Liver (tissue), 9 donors: ENCODE data around the gene PELI2. TPM values are rescaled to one million over a fixed set of nuclear protein-coding genes. Genes with fewer than 3 reads are reported as not detected.

Experiments
- DNase-seq: peaks from one replicate; pipeline ENCODE4 v3.0.0-alpha.2; 2017; ENCODE audit warnings: low spot score
- H3K27ac ChIP-seq, 2 donors: one replicate each; pipeline ENCODE4 v1.7.0; 2013; ENCODE audit warnings: inconsistent platforms in 2 of 2, low read length in 2 of 2, control low read depth in 1 of 2, low read depth in 1 of 2, mild to moderate bottlenecking in 1 of 2
- H3K27me3 ChIP-seq, 4 donors: one replicate each; pipeline versions ENCODE4 v1.6.1 to v1.7.0; 2013; ENCODE audit warnings: low read length in 3 of 4, inconsistent platforms in 1 of 4, mild to moderate bottlenecking in 1 of 4, moderate library complexity in 1 of 4; ENCODE audit not compliant: control insufficient read depth in 4 of 4, insufficient read depth in 4 of 4
- H3K36me3 ChIP-seq, 4 donors: one replicate each; pipeline versions ENCODE4 v1.6.1 to v1.7.0; 2013; ENCODE audit warnings: low read length in 3 of 4, mild to moderate bottlenecking in 3 of 4, low read depth in 1 of 4, moderate library complexity in 1 of 4; ENCODE audit not compliant: control insufficient read depth in 4 of 4, insufficient read depth in 3 of 4
- H3K4me1 ChIP-seq, 4 donors: one replicate each; pipeline versions ENCODE4 v1.6.1 to v1.7.0; 2013; ENCODE audit warnings: low read length in 3 of 4, mild to moderate bottlenecking in 3 of 4, moderate library complexity in 1 of 4; ENCODE audit not compliant: control insufficient read depth in 4 of 4, insufficient read depth in 4 of 4
- H3K4me3 ChIP-seq, 3 donors: one replicate each; pipeline versions ENCODE4 v1.6.1 to v1.7.0; 2013; ENCODE audit warnings: low read length in 3 of 3, control low read depth in 1 of 3, low read depth in 1 of 3, mild to moderate bottlenecking in 1 of 3
- H3K9ac ChIP-seq, 2 donors: one replicate each; pipeline ENCODE4 v1.7.0; 2013; ENCODE audit warnings: low read length in 2 of 2, mild to moderate bottlenecking in 2 of 2, moderate library complexity in 2 of 2, control low read depth in 1 of 2, low read depth in 1 of 2
- H3K9me3 ChIP-seq, 4 donors: one replicate each; pipeline versions ENCODE4 v1.6.1 to v1.7.0; 2013; ENCODE audit warnings: low read length in 3 of 4; ENCODE audit not compliant: control insufficient read depth in 4 of 4
- EGR1 ChIP-seq, 2 donors: IDR thresholded peaks; 2 replicates each; pipeline ENCODE4 v1.6.1; 2016 to 2018; ENCODE audit warnings: antibody characterized with exemption in 2 of 2, low read depth in 2 of 2
- FOXA1 ChIP-seq: IDR thresholded peaks from 2 replicates; pipeline ENCODE4 v1.6.1; 2016; ENCODE audit warnings: antibody characterized with exemption
- FOXA2 ChIP-seq: IDR thresholded peaks from 2 replicates; pipeline ENCODE4 v1.6.1; 2016; ENCODE audit warnings: antibody characterized with exemption
- GABPA ChIP-seq, 2 donors: IDR thresholded peaks in 1 of 2; conservative IDR thresholded peaks in 1 of 2; 2 replicates each; pipeline ENCODE4 v1.6.1; 2016; ENCODE audit warnings: antibody characterized with exemption in 2 of 2, mild to moderate bottlenecking in 1 of 2, moderate library complexity in 1 of 2
- HNF4G ChIP-seq: IDR thresholded peaks from 2 replicates; pipeline ENCODE4 v1.6.1; 2016; ENCODE audit warnings: antibody characterized with exemption
- NR2F2 ChIP-seq: IDR thresholded peaks from 2 replicates; pipeline ENCODE4 v1.6.1; 2016; ENCODE audit warnings: antibody characterized with exemption
- RAD21 ChIP-seq, 2 donors: IDR thresholded peaks; 2 replicates each; pipeline ENCODE4 v1.6.1; 2016; ENCODE audit warnings: antibody characterized with exemption in 2 of 2, mild to moderate bottlenecking in 2 of 2
- RXRA ChIP-seq, 2 donors: IDR thresholded peaks; 2 replicates each; pipeline ENCODE4 v1.6.1; 2017 to 2018; ENCODE audit warnings: antibody characterized with exemption in 2 of 2, mild to moderate bottlenecking in 1 of 2
- TAF1 ChIP-seq: conservative IDR thresholded peaks from 2 replicates; pipeline ENCODE4 v1.6.1; 2016; ENCODE audit warnings: antibody characterized with exemption, mild to moderate bottlenecking
- YY1 ChIP-seq: IDR thresholded peaks from 2 replicates; pipeline ENCODE4 v1.6.1; 2016; ENCODE audit warnings: antibody characterized with exemption, mild to moderate bottlenecking
- WGBS: extraction: QIAGEN DNeasy Blood & Tissue Kit; methylation state at CpG from one replicate; pipeline ENCODE4 v1.1.7; 2013; 5-methylcytosine and 5-hydroxymethylcytosine counted together
- polyA plus RNA-seq, 2 donors: library from polyadenylated mRNA; stranded (reverse) in 1 of 2; unstranded in 1 of 2; fragments of 200-250 nt in 1 of 2; fragments of >200 nt in 1 of 2; fragmentation: Nextera tagmentation in 1 of 2; extraction: Ambion mirVana in 1 of 2; gene quantifications; one replicate each; pipeline versions ENCODE4 v1.2.1 to v1.2.3, GENCODE V29; 2013 to 2015
- total RNA-seq, 2 donors: library from RNA; depleted of rRNA; stranded (reverse); fragments of >200 nt; gene quantifications; one replicate each; pipeline ENCODE4 v1.2.3, GENCODE V29; 2014
- TF ChIP-seq, protein P1 (sequence below): fragments of 150-350 bp; IDR thresholded peaks from 2 replicates; pipeline ENCODE4 v1.5.1; 2017; ENCODE audit warnings: improper control_type of control experiment, low read depth, low read length; ENCODE audit not compliant: missing input control
- TF ChIP-seq, protein P2 (sequence below): IDR thresholded peaks from 2 replicates; pipeline ENCODE4 v1.6.1; 2016; ENCODE audit warnings: antibody characterized with exemption, mild to moderate bottlenecking
- TF ChIP-seq, protein P3 (sequence below): IDR thresholded peaks from 2 replicates; pipeline ENCODE4 v1.6.1; 2016; ENCODE audit warnings: antibody characterized with exemption
- TF ChIP-seq, protein P4 (sequence below): IDR thresholded peaks from 2 replicates; pipeline ENCODE4 v1.6.1; 2016; ENCODE audit warnings: antibody characterized with exemption
- donor health status: healthy.
- donor health status: healthy.
- donor health status: healthy.
- donor health status: healthy.
- donor health status: healthy.

Gene PELI2
- total and polyA plus RNA-seq, 4 donors, result 0.68 to 2.9 (median 1.2) TPM

DNA sequence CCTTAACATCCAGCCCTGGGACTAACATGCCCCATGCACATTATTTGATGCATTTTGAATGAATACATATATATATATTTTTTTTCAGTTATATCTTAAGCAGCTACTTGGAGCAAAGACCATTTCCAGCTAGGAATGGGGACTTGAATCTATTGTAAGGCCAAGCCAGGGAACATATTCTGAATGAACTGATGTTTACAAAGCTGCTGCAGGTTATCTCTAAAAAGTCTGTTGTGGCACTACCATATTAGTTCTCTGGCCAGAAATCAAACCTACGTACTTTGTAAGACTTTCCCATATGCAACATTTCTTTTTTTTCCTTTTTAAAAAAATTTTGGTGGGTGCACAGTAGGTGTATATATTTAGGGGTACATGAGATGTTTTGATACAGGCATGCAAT is 43.4 kb downstream of the PELI2 start:
- Histone ChIP-seq H3K27ac (no peak overlapping the region), H3K9ac (no peak overlapping the region), H3K9me3 (peaks cover 0 to 6% (median 3%) of the 10 kb centered on the region in 4 donors), H3K27me3 (no peaks in the 10 kb centered on the region), H3K36me3 (no peaks in the 10 kb centered on the region), H3K4me3 (no peak overlapping the region), H3K4me1 (no peaks in the 10 kb centered on the region)
- no peak for DNase-seq
- TF ChIP-seq, protein P1, sequence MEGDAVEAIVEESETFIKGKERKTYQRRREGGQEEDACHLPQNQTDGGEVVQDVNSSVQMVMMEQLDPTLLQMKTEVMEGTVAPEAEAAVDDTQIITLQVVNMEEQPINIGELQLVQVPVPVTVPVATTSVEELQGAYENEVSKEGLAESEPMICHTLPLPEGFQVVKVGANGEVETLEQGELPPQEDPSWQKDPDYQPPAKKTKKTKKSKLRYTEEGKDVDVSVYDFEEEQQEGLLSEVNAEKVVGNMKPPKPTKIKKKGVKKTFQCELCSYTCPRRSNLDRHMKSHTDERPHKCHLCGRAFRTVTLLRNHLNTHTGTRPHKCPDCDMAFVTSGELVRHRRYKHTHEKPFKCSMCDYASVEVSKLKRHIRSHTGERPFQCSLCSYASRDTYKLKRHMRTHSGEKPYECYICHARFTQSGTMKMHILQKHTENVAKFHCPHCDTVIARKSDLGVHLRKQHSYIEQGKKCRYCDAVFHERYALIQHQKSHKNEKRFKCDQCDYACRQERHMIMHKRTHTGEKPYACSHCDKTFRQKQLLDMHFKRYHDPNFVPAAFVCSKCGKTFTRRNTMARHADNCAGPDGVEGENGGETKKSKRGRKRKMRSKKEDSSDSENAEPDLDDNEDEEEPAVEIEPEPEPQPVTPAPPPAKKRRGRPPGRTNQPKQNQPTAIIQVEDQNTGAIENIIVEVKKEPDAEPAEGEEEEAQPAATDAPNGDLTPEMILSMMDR, result no peak
- no peak for TF ChIP-seq FOXA1
- TF ChIP-seq RAD21 (IDR thresholded peaks at IDR 0.05), result no peak
- TF ChIP-seq EGR1 (IDR thresholded peaks at IDR 0.05; ENCODE audit: low read depth in 2 of 2), result no peak
- TF ChIP-seq, protein P2, sequence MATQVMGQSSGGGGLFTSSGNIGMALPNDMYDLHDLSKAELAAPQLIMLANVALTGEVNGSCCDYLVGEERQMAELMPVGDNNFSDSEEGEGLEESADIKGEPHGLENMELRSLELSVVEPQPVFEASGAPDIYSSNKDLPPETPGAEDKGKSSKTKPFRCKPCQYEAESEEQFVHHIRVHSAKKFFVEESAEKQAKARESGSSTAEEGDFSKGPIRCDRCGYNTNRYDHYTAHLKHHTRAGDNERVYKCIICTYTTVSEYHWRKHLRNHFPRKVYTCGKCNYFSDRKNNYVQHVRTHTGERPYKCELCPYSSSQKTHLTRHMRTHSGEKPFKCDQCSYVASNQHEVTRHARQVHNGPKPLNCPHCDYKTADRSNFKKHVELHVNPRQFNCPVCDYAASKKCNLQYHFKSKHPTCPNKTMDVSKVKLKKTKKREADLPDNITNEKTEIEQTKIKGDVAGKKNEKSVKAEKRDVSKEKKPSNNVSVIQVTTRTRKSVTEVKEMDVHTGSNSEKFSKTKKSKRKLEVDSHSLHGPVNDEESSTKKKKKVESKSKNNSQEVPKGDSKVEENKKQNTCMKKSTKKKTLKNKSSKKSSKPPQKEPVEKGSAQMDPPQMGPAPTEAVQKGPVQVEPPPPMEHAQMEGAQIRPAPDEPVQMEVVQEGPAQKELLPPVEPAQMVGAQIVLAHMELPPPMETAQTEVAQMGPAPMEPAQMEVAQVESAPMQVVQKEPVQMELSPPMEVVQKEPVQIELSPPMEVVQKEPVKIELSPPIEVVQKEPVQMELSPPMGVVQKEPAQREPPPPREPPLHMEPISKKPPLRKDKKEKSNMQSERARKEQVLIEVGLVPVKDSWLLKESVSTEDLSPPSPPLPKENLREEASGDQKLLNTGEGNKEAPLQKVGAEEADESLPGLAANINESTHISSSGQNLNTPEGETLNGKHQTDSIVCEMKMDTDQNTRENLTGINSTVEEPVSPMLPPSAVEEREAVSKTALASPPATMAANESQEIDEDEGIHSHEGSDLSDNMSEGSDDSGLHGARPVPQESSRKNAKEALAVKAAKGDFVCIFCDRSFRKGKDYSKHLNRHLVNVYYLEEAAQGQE, result no peak
- TF ChIP-seq NR2F2, result no peak
- TF ChIP-seq HNF4G, result no peak
- TF ChIP-seq, protein P3, sequence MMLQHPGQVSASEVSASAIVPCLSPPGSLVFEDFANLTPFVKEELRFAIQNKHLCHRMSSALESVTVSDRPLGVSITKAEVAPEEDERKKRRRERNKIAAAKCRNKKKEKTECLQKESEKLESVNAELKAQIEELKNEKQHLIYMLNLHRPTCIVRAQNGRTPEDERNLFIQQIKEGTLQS, result no peak
- TF ChIP-seq, protein P4, sequence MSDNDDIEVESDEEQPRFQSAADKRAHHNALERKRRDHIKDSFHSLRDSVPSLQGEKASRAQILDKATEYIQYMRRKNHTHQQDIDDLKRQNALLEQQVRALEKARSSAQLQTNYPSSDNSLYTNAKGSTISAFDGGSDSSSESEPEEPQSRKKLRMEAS, result no peak
- WGBS, result 95% methylated on average over 1 of the region's 1 CpG

DNA sequence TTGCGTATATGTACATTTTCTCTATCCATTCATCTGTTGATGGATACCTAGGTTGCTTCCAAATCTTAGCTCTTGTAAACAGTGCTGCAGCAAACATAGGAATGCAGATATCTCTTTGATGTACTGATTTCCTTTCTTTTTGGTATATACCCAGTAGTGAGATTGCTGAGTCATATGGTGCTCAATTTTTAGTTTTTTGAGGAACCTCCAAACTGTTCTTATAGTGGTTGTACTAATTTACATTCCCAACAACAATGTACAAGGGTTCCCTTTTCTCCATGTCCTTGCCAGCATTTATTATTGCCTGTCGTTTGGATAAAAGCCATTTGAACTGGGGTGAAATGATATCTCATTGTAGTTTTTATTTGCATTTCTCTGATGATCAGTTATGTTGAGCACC is 44.3 kb downstream of the PELI2 start:
- Histone ChIP-seq H3K4me1 (no peaks in the 10 kb centered on the region), H3K4me3 (no peak overlapping the region)

More for the DNA sequence above, 44.3 kb downstream of the PELI2 start:
- H3K36me3 ChIP-seq, result no peaks in the 10 kb centered on the region
- H3K27me3 ChIP-seq, result no peaks in the 10 kb centered on the region
- no peak overlapping the region for H3K9ac ChIP-seq
- peaks cover 0 to 6% (median 3%) of the 10 kb centered on the region in 4 donors for H3K9me3 ChIP-seq
- H3K27ac ChIP-seq, result no peak overlapping the region
- DNase-seq, result no peak
- TF ChIP-seq YY1 (no peak), TAF1 (no peak), GABPA (IDR thresholded peaks at IDR 0.05 in 1 of 2, conservative IDR thresholded peaks at IDR 0.05 in 1 of 2) (no peak), FOXA2 (no peak), RAD21 (IDR thresholded peaks at IDR 0.05) (no peak), NR2F2 (no peak), RXRA (IDR thresholded peaks at IDR 0.05) (no peak), HNF4G (no peak), FOXA1 (no peak)
- TF ChIP-seq, protein P1, result no peak
- TF ChIP-seq, protein P3, result no peak
- TF ChIP-seq, protein P4, result no peak
- TF ChIP-seq, protein P2, result no peak
- WGBS, result 81% methylated on average over 2 of the region's 2 CpGs
